ENCODE measurements around the gene DPYD. TPM values are rescaled to one million over a fixed set of nuclear protein-coding genes. Genes with fewer than 3 reads are reported as not detected.
A peak's percentile ranks its signal among the peaks of the same experiment; 100 is the strongest.

DPYD gene
- total and polyA plus RNA-seq, 2 donors: 24.7 to 84.3 TPM

DNA sequence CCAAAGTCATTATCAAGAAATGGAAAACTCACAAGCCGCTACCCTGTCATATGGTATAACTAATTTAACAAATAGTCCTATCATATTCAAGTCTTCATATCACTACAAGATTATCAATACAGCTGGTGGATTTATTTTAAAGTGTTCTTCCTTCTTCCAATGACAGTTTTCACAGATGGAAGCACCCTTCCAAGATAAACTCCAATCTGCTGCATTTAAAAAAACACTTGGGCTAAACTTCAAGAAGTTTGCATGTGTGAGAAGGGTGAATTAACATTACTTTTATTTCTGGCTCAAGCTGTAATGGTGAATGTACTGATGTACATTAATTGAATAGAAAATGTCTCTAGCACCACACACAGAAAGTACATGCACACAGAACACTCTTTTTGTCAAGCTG, 192.4 kb downstream of the DPYD start:
- WGBS: 97% methylated on average over 1 of the region's 1 CpG
- DNase-seq (ENCODE audit: extremely low spot score): no peak
- H3K36me3 ChIP-seq (ENCODE audit: insufficient read depth): no peaks in the 10 kb centered on the region
- no peaks in the 10 kb centered on the region for H3K4me1 ChIP-seq (ENCODE audit: insufficient read depth)
- H3K4me3 ChIP-seq (ENCODE audit: low read depth, low read length): no peak overlapping the region
- no peak overlapping the region for H3K27ac ChIP-seq (ENCODE audit: low read depth)

GRCh38 chr1:97727029-97727428, 193.8 kb downstream of the DPYD start:
- H3K4me1 ChIP-seq (ENCODE audit: insufficient read depth): no peaks in the 10 kb centered on the region
- no peaks in the 10 kb centered on the region for H3K36me3 ChIP-seq (ENCODE audit: insufficient read depth)
- H3K27ac ChIP-seq (ENCODE audit: low read depth): no peak overlapping the region
- DNase-seq (ENCODE audit: extremely low spot score): no peak
- no peak overlapping the region for H3K4me3 ChIP-seq (ENCODE audit: low read depth, low read length)

DNA sequence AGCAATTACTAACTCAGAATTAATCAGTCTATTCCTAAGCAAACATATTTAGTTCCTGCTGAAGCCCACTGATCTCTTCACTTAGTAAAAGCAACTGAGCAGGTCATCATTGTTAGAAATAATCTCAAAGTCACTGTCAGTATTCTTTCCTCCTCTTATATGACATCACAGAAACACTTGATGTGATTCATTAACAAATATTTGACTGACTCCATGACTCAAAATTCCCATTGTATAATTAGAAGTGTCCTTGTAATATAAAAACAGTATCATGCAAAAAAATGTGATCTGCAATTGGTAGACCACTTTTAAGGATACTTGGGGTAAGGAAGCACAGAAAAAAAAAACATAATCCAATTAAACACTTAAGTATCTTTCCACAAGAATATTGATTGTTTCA, 194.4 kb downstream of the DPYD start:
- Histone ChIP-seq H3K36me3 (ENCODE audit: insufficient read depth) (no peaks in the 10 kb centered on the region), H3K4me1 (ENCODE audit: insufficient read depth) (no peaks in the 10 kb centered on the region), H3K27ac (ENCODE audit: low read depth) (no peak overlapping the region), H3K4me3 (ENCODE audit: low read depth, low read length) (no peak overlapping the region)
- DNase-seq (ENCODE audit: extremely low spot score): no peak

GRCh38 chr1:97721221-97721620, 199.6 kb downstream of the DPYD start:
- Histone ChIP-seq H3K36me3 (ENCODE audit: insufficient read depth) (no peaks in the 10 kb centered on the region), H3K4me3 (ENCODE audit: low read depth, low read length) (no peak overlapping the region), H3K4me1 (ENCODE audit: insufficient read depth) (no peaks in the 10 kb centered on the region), H3K27ac (ENCODE audit: low read depth) (no peak overlapping the region)
- DNase-seq (ENCODE audit: extremely low spot score): no peak
- 94% methylated on average over 2 of the region's 2 CpGs for WGBS

- no peak for DNase-seq (ENCODE audit: extremely low spot score)
- no peaks in the 10 kb centered on the region for H3K36me3 ChIP-seq (ENCODE audit: insufficient read depth)
- no peaks in the 10 kb centered on the region for H3K4me1 ChIP-seq (ENCODE audit: insufficient read depth)
- no peak overlapping the region for H3K27ac ChIP-seq (ENCODE audit: low read depth)
- no peak overlapping the region for H3K4me3 ChIP-seq (ENCODE audit: low read depth, low read length)
- WGBS: 93% methylated on average over 5 of the region's 5 CpGs
Observed at GRCh38 chr1:97712980-97713379, 207.9 kb downstream of the DPYD start.

GRCh38 chr1:97711858-97712257, 209.0 kb downstream of the DPYD start:
- H3K4me1 ChIP-seq (ENCODE audit: insufficient read depth): no peaks in the 10 kb centered on the region
- H3K27ac ChIP-seq (ENCODE audit: low read depth): no peak overlapping the region
- H3K4me3 ChIP-seq (ENCODE audit: low read depth, low read length): no peak overlapping the region
- no peaks in the 10 kb centered on the region for H3K36me3 ChIP-seq (ENCODE audit: insufficient read depth)
- DNase-seq (ENCODE audit: extremely low spot score): no peak
- 98% methylated on average over 1 of the region's 1 CpG for WGBS

DNA sequence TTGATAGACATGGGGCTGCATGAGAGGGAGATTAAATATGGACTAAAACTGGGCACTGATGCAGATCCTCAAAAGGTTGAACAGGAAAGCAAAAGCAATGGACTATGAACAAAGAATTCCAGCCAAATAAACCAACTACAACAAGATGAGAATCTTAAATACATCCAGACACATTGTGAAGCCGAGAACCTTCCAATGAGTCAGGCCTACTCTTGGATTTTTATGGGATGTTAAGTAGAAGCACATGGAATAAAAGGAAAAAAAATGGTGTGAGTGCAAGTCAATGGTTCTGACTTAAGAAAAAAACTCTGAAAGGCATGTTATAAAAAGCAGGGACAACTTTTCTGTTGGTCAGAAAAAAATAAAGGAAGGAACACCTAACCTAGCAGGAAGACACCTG, 227.2 kb downstream of the DPYD start:
- Histone ChIP-seq H3K4me1 (ENCODE audit: insufficient read depth) (no peaks in the 10 kb centered on the region), H3K36me3 (ENCODE audit: insufficient read depth) (no peaks in the 10 kb centered on the region), H3K27ac (ENCODE audit: low read depth) (no peak overlapping the region), H3K4me3 (ENCODE audit: low read depth, low read length) (no peak overlapping the region)
- 90% methylated on average over 1 of the region's 1 CpG for WGBS
- DNase-seq (ENCODE audit: extremely low spot score): no peak

- no peaks in the 10 kb centered on the region for H3K4me1 ChIP-seq (ENCODE audit: insufficient read depth)
- H3K36me3 ChIP-seq (ENCODE audit: insufficient read depth): no peaks in the 10 kb centered on the region
- no peak overlapping the region for H3K27ac ChIP-seq (ENCODE audit: low read depth)
- no peak for DNase-seq (ENCODE audit: extremely low spot score)
- no peak overlapping the region for H3K4me3 ChIP-seq (ENCODE audit: low read depth, low read length)
Observed at GRCh38 chr1:97691325-97691724, 229.5 kb downstream of the DPYD start.

- no peak for DNase-seq (ENCODE audit: extremely low spot score)
- Histone ChIP-seq H3K4me1 (ENCODE audit: insufficient read depth) (no peaks in the 10 kb centered on the region), H3K27ac (ENCODE audit: low read depth) (no peak overlapping the region), H3K36me3 (ENCODE audit: insufficient read depth) (no peaks in the 10 kb centered on the region), H3K4me3 (ENCODE audit: low read depth, low read length) (no peak overlapping the region)
- 93% methylated on average over 2 of the region's 2 CpGs for WGBS
Observed at GRCh38 chr1:97685360-97685759, 235.5 kb downstream of the DPYD start.

DNA sequence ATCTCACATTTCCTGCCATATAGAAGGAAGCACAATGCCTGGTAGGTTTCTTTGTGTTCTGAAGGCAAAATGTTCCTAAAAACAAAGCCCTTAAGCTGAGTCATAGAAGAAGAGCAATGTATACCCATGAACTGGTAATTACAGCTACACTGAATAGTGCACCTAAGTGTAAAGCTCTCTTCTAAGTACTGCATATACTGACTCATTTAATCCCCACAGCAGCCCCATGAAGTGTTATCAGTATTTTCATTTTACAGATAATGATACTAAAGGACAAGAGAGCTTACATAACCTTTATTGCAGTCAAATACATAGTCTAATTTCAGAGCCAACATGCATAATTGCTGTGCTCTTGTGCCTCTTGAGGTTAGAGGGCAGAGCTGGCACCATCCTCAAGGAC, 239.9 kb downstream of the DPYD start:
- Histone ChIP-seq H3K27ac (ENCODE audit: low read depth) (no peak overlapping the region), H3K4me1 (ENCODE audit: insufficient read depth) (no peaks in the 10 kb centered on the region), H3K36me3 (ENCODE audit: insufficient read depth) (no peaks in the 10 kb centered on the region), H3K4me3 (ENCODE audit: low read depth, low read length) (no peak overlapping the region)
- no peak for DNase-seq (ENCODE audit: extremely low spot score)

GRCh38 chr1:97680470-97680869, 240.4 kb downstream of the DPYD start:
- H3K4me3 ChIP-seq (ENCODE audit: low read depth, low read length): no peak overlapping the region
- no peaks in the 10 kb centered on the region for H3K36me3 ChIP-seq (ENCODE audit: insufficient read depth)
- H3K27ac ChIP-seq (ENCODE audit: low read depth): no peak overlapping the region
- DNase-seq (ENCODE audit: extremely low spot score): peak; percentile 1
- no peaks in the 10 kb centered on the region for H3K4me1 ChIP-seq (ENCODE audit: insufficient read depth)
- WGBS: 72% methylated on average over 3 of the region's 3 CpGs

DNA sequence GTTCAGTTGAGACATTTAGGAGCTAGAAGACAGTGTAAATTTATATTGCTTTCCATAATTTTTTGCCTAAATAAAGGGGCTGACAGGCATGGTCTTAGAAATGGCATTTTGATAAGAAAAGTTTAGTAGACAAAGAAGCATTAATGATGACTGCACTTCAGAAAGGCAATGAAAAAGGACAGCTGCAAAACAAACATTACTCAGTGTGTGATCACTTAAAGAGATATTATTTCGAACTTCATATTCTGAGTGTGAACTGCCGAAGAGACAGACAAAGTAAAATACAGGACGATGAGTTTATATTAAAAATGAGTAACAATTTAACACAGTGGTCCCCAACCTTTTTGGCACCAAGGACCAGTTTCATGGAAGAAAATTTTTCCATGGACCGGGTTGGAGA, 243.1 kb downstream of the DPYD start:
- no peaks in the 10 kb centered on the region for H3K36me3 ChIP-seq (ENCODE audit: insufficient read depth)
- no peak overlapping the region for H3K27ac ChIP-seq (ENCODE audit: low read depth)
- WGBS: 89% methylated on average over 4 of the region's 4 CpGs
- H3K4me1 ChIP-seq (ENCODE audit: insufficient read depth): no peaks in the 10 kb centered on the region
- no peak for DNase-seq (ENCODE audit: extremely low spot score)
- no peak overlapping the region for H3K4me3 ChIP-seq (ENCODE audit: low read depth, low read length)

GRCh38 chr1:97674517-97674916, 246.3 kb downstream of the DPYD start:
- H3K27ac ChIP-seq (ENCODE audit: low read depth): no peak overlapping the region
- 90% methylated on average over 4 of the region's 4 CpGs for WGBS
- DNase-seq (ENCODE audit: extremely low spot score): no peak
- H3K4me1 ChIP-seq (ENCODE audit: insufficient read depth): no peaks in the 10 kb centered on the region
- no peak overlapping the region for H3K4me3 ChIP-seq (ENCODE audit: low read depth, low read length)
- H3K36me3 ChIP-seq (ENCODE audit: insufficient read depth): no peaks in the 10 kb centered on the region

GRCh38 chr1:97668945-97669344, 251.9 kb downstream of the DPYD start:
- WGBS: 32% methylated on average over 2 of the region's 2 CpGs
- DNase-seq (ENCODE audit: extremely low spot score): no peak

GRCh38 chr1:97660431-97661105, 260.3 kb downstream of the DPYD start:
- H3K4me3 ChIP-seq (ENCODE audit: low read depth, low read length): no peak overlapping the region
- 77% methylated on average over 2 of the region's 2 CpGs for WGBS

More at GRCh38 chr1:97668945-97669344, 251.9 kb downstream of the DPYD start:
- no peaks in the 10 kb centered on the region for H3K4me1 ChIP-seq (ENCODE audit: insufficient read depth)
- no peak overlapping the region for H3K27ac ChIP-seq (ENCODE audit: low read depth)
- no peaks in the 10 kb centered on the region for H3K36me3 ChIP-seq (ENCODE audit: insufficient read depth)
- H3K4me3 ChIP-seq (ENCODE audit: low read depth, low read length): no peak overlapping the region

More at GRCh38 chr1:97660431-97661105, 260.3 kb downstream of the DPYD start:
- H3K27ac ChIP-seq (ENCODE audit: low read depth): no peak overlapping the region
- no peak for DNase-seq (ENCODE audit: extremely low spot score)
- H3K36me3 ChIP-seq (ENCODE audit: insufficient read depth): peaks cover 1% of the 10 kb centered on the region
- H3K4me1 ChIP-seq (ENCODE audit: insufficient read depth): no peaks in the 10 kb centered on the region
